ENCODE measurements around the gene MLYCD.

The MLYCD gene

GRCh38 chr16:83958137-83958845 lies 59.4 kb downstream of the MLYCD start:
- DNase-seq = no peak

GRCh38 chr16:83958846-83959565 lies 60.1 kb downstream of the MLYCD start:
- no peak for DNase-seq

- no peak for DNase-seq
Observed at GRCh38 chr16:83959656-83960434, 60.9 kb downstream of the MLYCD start.

- DNase-seq = no peak
Observed at GRCh38 chr16:83960521-83961249, 61.8 kb downstream of the MLYCD start.

GRCh38 chr16:83961591-83961990 lies 62.7 kb downstream of the MLYCD start:
- DNase-seq = no peak

GRCh38 chr16:83963277-83964119 lies 64.6 kb downstream of the MLYCD start:
- DNase-seq = no peak

- no peak for DNase-seq
Observed at GRCh38 chr16:83964684-83965443, 65.9 kb downstream of the MLYCD start.

GRCh38 chr16:83965444-83966152 lies 66.7 kb downstream of the MLYCD start:
- DNase-seq = no peak

- DNase-seq = no peak
Observed at GRCh38 chr16:83966153-83966696, 67.3 kb downstream of the MLYCD start.

GRCh38 chr16:83967091-83967490 lies 68.2 kb downstream of the MLYCD start:
- no peak for DNase-seq

GRCh38 chr16:83967838-83968305 lies 69.0 kb downstream of the MLYCD start, which contains the start of gene NECAB2:
Gene NECAB2 (plus strand): TSS chr16:83968244. CDS start chr16:83968649, 405 bp downstream.
- peak; percentile 55 for DNase-seq

GRCh38 chr16:83968306-83968851 lies 69.5 kb downstream of the MLYCD start:
- no peak for DNase-seq

GRCh38 chr16:83968891-83969649 lies 70.2 kb downstream of the MLYCD start:
- no peak for DNase-seq

- no peak for DNase-seq
Observed at GRCh38 chr16:83969771-83970429, 71.0 kb downstream of the MLYCD start.

GRCh38 chr16:83970430-83970815 lies 71.5 kb downstream of the MLYCD start:
- DNase-seq = no peak

- DNase-seq = no peak
Observed at GRCh38 chr16:83971165-83972130, 72.5 kb downstream of the MLYCD start.
